ENCODE data around the gene FGA.
"Not testable (repeated sequence)": the region's sequence is repeated elsewhere in the genome, so short reads cannot be mapped to it uniquely, and the experiment has no call there.

The FGA gene

DNA sequence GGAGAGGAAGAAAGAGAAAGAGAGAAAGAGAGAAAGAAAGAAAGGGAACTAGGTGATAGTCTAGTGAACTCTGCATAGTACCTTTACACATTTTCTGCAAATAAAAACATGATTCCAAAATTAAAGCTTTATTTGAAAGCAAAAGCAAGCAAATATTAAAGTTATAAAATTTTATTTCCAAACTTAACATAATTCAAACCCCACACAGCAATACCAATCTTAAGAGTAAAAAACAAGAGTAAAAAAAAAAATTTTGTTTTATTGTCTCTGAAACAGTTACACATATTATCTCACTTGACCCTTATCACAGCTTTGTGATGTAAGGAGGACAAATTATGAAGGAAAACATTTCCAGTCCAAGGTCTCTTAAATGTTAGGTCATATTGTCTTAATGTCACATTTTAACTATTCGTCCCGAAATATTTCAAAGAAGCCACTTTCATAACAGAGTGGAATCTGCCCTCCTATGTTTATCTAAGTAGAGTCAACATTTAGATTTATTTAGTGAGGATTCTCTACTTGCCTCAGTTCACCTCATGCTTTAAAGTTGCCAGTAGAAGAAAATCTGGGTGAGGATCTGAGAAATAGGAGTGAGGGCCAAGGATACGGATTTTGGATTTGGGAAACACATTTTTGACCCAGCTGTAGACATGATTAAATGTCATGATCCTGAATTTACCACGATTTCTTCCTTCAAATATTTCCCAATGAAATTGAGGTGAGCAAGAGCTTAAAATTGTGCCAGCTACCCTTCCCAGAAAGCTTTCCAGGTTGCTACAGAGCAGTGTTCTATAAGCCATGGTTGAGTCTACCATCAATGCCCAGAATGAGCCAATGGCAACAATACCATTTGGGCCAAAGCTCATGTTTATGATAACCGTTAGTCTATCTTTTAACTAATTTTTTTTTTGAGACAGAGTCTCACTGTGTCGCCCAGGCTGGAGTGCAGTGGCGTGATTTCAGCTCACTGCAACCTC, 7.5 kb upstream of the FGA start:
- TF ChIP-seq, protein P1, sequence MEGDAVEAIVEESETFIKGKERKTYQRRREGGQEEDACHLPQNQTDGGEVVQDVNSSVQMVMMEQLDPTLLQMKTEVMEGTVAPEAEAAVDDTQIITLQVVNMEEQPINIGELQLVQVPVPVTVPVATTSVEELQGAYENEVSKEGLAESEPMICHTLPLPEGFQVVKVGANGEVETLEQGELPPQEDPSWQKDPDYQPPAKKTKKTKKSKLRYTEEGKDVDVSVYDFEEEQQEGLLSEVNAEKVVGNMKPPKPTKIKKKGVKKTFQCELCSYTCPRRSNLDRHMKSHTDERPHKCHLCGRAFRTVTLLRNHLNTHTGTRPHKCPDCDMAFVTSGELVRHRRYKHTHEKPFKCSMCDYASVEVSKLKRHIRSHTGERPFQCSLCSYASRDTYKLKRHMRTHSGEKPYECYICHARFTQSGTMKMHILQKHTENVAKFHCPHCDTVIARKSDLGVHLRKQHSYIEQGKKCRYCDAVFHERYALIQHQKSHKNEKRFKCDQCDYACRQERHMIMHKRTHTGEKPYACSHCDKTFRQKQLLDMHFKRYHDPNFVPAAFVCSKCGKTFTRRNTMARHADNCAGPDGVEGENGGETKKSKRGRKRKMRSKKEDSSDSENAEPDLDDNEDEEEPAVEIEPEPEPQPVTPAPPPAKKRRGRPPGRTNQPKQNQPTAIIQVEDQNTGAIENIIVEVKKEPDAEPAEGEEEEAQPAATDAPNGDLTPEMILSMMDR (IDR thresholded peaks at IDR 0.05; ENCODE audit: insufficient read depth, missing control alignments), result no peak
- DNase-seq (ENCODE audit: insufficient read length, low spot score), result no peak
- no peak for FAIRE-seq

DNA sequence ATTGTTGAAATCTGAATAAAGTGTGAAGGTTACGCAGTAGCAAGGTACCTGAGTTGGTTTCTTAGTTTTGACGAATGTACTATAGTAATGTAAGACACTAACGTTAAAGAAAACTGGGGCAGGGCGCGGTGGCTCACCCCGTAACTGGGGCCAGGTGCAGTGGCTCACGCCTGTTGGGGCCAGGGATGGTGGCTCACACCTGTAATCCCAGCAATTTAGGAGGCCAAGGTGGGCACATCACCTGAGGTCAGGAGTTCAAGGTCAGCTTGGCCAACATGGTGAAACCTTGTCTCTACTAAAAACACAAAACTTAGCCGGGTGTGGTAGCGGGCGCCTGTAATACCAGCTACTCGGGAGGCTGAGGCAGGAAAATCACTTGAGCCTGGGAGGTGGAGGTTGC, 6.7 kb upstream of the FGA start:
- DNase-seq (ENCODE audit: insufficient read length, low spot score); FAIRE-seq: not testable (repeated sequence)

DNA sequence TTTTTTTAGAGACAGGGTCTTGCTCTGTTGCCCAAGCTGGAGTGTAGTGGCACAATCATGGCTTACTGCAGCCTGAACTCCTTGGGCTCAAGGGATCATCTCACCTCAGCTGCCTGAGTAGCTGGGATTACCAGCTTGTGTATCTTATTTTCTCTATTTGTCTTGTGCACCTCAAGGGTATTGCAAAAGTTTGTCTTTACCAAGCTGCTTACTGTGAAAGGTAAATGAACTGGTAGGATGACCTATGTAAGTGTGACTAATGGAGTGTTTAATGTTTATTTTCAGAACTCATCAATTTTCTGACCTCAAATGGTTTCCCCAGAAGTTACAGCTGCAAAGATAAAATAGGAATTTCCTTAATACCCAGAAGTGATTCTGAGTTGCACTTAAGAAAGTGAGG, 5.3 kb upstream of the FGA start:
- TF ChIP-seq, protein P1 (IDR thresholded peaks at IDR 0.05; ENCODE audit: insufficient read depth, missing control alignments), result no peak
- FAIRE-seq, result no peak
- no peak for DNase-seq (ENCODE audit: insufficient read length, low spot score)

DNA sequence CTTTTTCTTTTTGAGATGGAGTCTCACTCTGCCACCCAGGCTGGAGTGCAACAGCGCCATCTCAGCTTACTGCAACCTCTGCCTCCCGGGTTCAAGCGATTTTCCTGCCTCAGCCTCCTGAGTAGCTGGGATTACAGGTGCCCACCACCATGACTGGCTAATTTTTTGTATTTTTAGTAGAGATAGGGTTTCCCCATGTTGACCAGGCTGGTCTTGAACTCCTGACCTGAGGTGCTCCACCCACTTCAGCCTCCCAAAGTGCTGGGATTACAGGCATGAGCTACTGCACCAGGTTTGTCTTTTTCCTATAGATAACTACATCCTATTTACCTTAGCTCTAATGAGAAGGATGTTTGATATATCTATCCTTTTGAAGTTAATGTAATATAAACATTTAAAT, 3.8 kb upstream of the FGA start:
- FAIRE-seq; DNase-seq (ENCODE audit: insufficient read length, low spot score): not testable (repeated sequence)

DNA sequence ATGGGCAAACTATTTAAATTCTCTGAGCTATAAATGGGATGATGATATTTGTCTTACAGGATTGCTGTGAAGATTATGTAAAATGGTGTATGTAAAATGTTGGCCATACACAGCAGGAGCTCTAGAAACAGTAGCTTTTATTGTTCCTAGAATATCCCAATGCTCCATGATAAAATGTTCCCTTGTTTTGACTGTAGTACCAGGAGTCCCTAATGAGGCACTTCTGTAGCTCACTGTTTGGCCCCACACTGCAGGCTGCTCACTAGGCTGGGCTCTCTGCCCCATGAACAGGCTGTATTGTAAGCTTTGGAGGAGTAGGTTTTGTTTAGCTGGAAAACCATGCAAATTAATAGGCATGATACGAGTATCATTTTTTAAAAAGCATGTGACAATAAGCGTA, 3.3 kb upstream of the FGA start:
- TF ChIP-seq, protein P1 (IDR thresholded peaks at IDR 0.05; ENCODE audit: insufficient read depth, missing control alignments), result no peak
- DNase-seq (ENCODE audit: insufficient read length, low spot score), result no peak
- no peak for FAIRE-seq

DNA sequence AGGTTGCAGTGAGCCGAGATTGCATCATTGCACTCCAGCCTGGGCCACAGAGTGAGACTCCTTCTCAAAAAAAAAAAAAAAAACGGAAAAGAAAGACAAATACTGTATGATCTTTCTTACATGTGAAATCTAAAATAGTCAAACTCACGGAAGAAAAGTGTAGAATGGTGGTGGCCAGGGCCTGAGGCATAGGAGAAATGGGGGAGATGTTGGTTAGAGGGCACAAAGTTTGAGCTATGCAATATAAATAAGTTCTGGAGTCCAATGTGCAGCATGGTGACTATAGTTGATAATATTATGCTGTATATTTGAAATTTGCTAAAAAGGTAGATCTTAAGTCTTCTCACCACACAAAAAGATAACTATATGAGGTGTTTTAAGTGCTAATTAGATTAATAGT, 1.3 kb upstream of the FGA start:
- DNase-seq (ENCODE audit: insufficient read length, low spot score) (no peak), FAIRE-seq (no peak)
- TF ChIP-seq, protein P1 (IDR thresholded peaks at IDR 0.05; ENCODE audit: insufficient read depth, missing control alignments), result no peak

DNA sequence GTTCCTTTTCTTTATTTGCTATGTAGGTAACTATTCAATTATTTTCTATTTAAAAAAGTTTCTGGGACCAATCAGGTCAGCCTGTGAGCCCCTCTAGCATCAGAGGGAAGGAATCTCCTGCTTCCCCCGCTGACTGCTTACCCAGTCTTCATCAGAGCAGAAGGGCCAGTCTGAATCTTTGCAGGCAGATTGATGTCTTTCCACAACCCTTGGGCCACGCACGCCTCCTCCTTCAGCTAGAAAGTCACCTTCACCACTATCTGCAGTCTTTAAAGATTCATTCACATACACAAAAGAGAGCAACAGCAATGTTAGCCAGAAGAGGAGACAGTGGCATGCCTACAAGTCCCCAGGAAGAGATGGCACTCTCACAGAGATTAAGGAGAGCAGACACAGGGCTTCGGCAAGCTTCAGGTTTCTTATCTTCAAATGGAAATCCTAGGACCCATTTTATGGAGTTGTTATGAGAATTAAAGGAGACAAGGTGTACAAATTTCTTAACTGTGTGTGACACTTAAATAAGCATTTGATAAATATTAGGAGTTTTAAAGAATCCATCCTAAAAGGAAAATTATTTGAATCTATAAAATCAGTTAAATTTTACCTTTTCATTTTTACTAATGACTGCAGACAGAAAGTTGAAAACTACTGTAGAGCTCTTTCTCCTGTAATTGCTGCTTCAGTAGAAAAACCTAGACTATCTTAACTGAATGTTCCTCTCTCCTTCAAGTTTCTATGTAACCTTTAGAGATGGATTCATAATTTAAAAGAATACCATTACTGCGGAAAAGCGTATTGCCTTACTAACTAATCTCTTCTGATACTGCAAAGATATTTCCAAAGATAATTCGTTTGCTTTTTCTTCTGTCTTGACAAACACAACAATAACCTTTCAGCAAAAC, 995 bp downstream of the FGA start:
- no peak for FAIRE-seq
- DNase-seq (ENCODE audit: insufficient read length, low spot score), result no peak
- TF ChIP-seq, protein P1 (IDR thresholded peaks at IDR 0.05; ENCODE audit: insufficient read depth, missing control alignments), result no peak

DNA sequence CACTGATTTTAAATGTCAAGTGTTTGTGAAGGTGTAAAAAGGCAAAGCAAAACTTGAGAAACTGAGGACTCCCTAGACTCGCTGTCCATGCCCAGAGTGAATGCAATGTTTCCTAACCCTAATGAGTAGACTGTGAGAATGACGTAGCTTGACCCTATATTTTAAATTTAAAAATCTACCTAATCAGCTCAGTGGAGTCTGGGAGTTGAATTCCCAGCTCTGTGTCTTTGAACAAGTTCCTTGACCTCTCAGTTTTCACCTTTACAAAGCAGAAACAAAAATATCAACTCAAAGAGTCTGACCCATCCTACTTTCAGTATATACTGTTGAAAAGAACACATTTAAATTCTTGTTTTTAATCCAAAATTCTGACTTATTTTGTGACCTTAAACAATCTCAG, 2.3 kb downstream of the FGA start:
- TF ChIP-seq, protein P1 (IDR thresholded peaks at IDR 0.05; ENCODE audit: insufficient read depth, missing control alignments), result no peak
- DNase-seq (ENCODE audit: insufficient read length, low spot score), result no peak
- FAIRE-seq, result no peak
